OCI-LY1 (cell line): Measurements from ENCODE around the gene RAB10.

Experiments
- H2AFZ ChIP-seq: fragments of 200-600 bp; sonication (generic), shearing (Covaris generic); 2 replicates; pipeline ENCODE4 v1.6.0; 2014; ENCODE audit warnings: antibody characterized with exemption, mild to moderate bottlenecking, low read length
- H3F3A ChIP-seq: fragments of 200-600 bp; sonication (generic), shearing (Covaris generic); 2 replicates; pipeline ENCODE4 v1.6.0; 2014; ENCODE audit warnings: mild to moderate bottlenecking, antibody characterized with exemption, low read length, moderate library complexity; ENCODE audit not compliant: insufficient read depth
- H3K27ac ChIP-seq: fragments of 200-600 bp; sonication (generic); 2 replicates; pipeline ENCODE4 v1.5.1; 2014; ENCODE audit warnings: low read length, mixed run types, mild to moderate bottlenecking, low read depth; ENCODE audit not compliant: poor library complexity, severe bottlenecking
- H3K27me3 ChIP-seq: fragments of 200-600 bp; sonication (generic); 2 replicates; pipeline ENCODE4 v1.6.0; 2014; ENCODE audit warnings: antibody characterized with exemption, mild to moderate bottlenecking, low read length, moderate library complexity; ENCODE audit not compliant: insufficient read depth
- H3K36me3 ChIP-seq: fragments of 200-600 bp; sonication (generic); 2 replicates; pipeline ENCODE4 v1.6.1; 2014; ENCODE audit warnings: mild to moderate bottlenecking, antibody characterized with exemption, low read length, moderate library complexity, mixed read lengths; ENCODE audit not compliant: insufficient read depth
- H3K4me1 ChIP-seq: fragments of 200-600 bp; sonication (generic); 2 replicates; pipeline ENCODE4 v1.5.1; 2014; ENCODE audit warnings: mild to moderate bottlenecking, low read length, moderate library complexity; ENCODE audit not compliant: insufficient read depth, severe bottlenecking
- H3K4me2 ChIP-seq: fragments of 200-600 bp; sonication (generic), shearing (Covaris generic); 2 replicates; pipeline ENCODE4 v1.6.1; 2014; ENCODE audit warnings: low read length
- H3K4me3 ChIP-seq: fragments of 200-600 bp; sonication (generic); 2 replicates; pipeline ENCODE4 v1.5.1; 2014; ENCODE audit warnings: low read length, low read depth, mild to moderate bottlenecking, mixed read lengths; ENCODE audit not compliant: poor library complexity, severe bottlenecking
- H3K79me2 ChIP-seq: fragments of 200-600 bp; shearing (Covaris generic); 2 replicates; pipeline ENCODE4 v1.6.1; 2016; ENCODE audit warnings: mixed run types, low read length, mixed read lengths; ENCODE audit not compliant: insufficient read depth
- H3K9ac ChIP-seq: fragments of 200-600 bp; sonication (generic), shearing (Covaris generic); 2 replicates; pipeline ENCODE4 v1.6.1; 2014; ENCODE audit warnings: mild to moderate bottlenecking, low read length, mixed read lengths
- H3K9me2 ChIP-seq: fragments of 200-600 bp; sonication (generic), shearing (Covaris generic); 2 replicates; pipeline ENCODE4 v1.6.1; 2014; ENCODE audit warnings: low read depth, mild to moderate bottlenecking, low read length, mixed read lengths
- H3K9me3 ChIP-seq: fragments of 200-600 bp; shearing (Covaris generic); 2 replicates; pipeline ENCODE4 v1.6.1; 2014; ENCODE audit warnings: low read length, mixed read lengths
- H4K20me1 ChIP-seq: fragments of 200-600 bp; sonication (generic), shearing (Covaris generic); 2 replicates; pipeline ENCODE4 v1.6.0; 2016; ENCODE audit warnings: mild to moderate bottlenecking, low read length; ENCODE audit not compliant: insufficient read depth
- EZH2 ChIP-seq: fragments of 200-600 bp; sonication (generic), shearing (Covaris generic); IDR thresholded peaks from 2 replicates; pipeline ENCODE4 v1.8.0; 2017; ENCODE audit warnings: borderline replicate concordance, mixed run types, mild to moderate bottlenecking, antibody characterized with exemption, low read length, moderate library complexity, mixed read lengths
- TF ChIP-seq, protein P1 (sequence below): fragments of 200-600 bp; sonication (generic), shearing (Covaris generic); IDR thresholded peaks from 2 replicates; pipeline ENCODE4 v1.5.1; 2017; ENCODE audit warnings: mild to moderate bottlenecking, antibody characterized with exemption, low read length, moderate library complexity, mixed read lengths

The RAB10 gene

DNA sequence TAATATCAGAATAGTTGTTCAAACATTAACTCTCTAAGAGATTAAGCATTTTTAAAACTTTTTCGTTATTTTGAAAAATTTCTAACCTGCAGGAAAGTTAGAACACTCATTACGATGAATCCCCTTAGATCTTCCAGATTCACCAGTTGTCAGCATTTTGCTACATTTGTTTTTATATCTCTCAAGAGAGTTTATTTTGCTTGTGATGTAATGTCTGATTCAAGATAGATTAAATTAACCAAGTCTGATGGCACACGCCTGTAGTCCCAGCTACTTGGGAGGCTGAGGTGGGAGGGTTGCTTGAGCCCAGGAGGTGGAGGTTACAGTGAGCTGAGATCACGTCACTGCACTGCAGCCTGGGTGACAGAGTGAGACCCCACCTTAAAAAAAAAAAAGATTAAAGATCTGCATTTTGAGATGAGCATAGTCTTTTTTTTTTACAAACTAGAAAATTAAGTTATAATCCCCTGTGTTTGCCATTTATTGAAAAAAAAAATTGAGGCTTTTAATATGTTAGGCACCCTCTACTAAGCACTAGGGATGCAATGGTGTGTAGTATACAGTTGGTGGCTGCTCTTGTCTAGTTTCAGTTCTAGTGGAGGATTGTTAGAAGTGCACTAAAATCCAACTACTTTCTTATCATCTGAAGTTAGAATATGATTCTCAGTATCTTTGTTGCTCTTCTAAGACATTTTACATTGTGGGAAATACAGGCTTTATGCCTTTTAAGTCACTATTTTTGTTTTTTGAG, 20.9 kb downstream of the RAB10 start:
- no peak overlapping the region for H3K27ac ChIP-seq
- TF ChIP-seq EZH2 = no peak
- TF ChIP-seq, protein P1, sequence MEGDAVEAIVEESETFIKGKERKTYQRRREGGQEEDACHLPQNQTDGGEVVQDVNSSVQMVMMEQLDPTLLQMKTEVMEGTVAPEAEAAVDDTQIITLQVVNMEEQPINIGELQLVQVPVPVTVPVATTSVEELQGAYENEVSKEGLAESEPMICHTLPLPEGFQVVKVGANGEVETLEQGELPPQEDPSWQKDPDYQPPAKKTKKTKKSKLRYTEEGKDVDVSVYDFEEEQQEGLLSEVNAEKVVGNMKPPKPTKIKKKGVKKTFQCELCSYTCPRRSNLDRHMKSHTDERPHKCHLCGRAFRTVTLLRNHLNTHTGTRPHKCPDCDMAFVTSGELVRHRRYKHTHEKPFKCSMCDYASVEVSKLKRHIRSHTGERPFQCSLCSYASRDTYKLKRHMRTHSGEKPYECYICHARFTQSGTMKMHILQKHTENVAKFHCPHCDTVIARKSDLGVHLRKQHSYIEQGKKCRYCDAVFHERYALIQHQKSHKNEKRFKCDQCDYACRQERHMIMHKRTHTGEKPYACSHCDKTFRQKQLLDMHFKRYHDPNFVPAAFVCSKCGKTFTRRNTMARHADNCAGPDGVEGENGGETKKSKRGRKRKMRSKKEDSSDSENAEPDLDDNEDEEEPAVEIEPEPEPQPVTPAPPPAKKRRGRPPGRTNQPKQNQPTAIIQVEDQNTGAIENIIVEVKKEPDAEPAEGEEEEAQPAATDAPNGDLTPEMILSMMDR = no peak
- H3K9me2 ChIP-seq = no peaks in the 10 kb centered on the region
- H3K9ac ChIP-seq = no peak overlapping the region
- H3K4me3 ChIP-seq = no peak overlapping the region
- no peaks in the 10 kb centered on the region for H3K4me1 ChIP-seq
- H3K4me2 ChIP-seq = no peak overlapping the region
- peaks cover 18% of the 10 kb centered on the region for H3K36me3 ChIP-seq
- H3K79me2 ChIP-seq = peaks cover 96% of the 10 kb centered on the region
- H3K27me3 ChIP-seq = no peaks in the 10 kb centered on the region
- no peaks in the 10 kb centered on the region for H4K20me1 ChIP-seq
- no peak overlapping the region for H2AFZ ChIP-seq
- 0 out of 2 replicates have a peak, but pooled peaks cover 2% of the 10 kb centered on the region for H3K9me3 ChIP-seq
- H3F3A ChIP-seq = no peaks in the 10 kb centered on the region

DNA sequence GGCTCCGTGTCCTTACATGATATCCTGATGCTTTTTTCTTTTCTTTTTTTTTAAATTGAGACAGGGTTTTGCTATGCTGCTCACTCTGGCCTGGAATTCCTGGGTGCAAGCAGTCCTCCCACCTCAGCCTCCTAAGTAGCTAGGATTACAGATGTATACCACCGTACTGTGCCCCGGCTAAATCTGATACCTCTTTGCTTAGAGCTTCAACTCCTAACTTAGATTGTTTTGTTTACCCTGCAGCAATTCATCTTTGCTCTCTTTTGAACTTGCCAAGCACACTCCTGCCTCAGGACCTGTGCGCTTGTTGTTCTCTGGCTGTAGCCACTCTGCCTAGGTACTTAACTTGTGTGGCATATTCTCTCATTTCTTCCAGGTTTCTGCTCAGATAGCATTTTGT, 24.5 kb downstream of the RAB10 start:
- TF ChIP-seq EZH2 = no peak
- TF ChIP-seq, protein P1 = no peak
- no peaks in the 10 kb centered on the region for H3K9me2 ChIP-seq
- no peaks in the 10 kb centered on the region for H3K4me1 ChIP-seq
- H3K36me3 ChIP-seq = peaks cover 10% of the 10 kb centered on the region
- H3K9ac ChIP-seq = no peak overlapping the region
- no peak overlapping the region for H3K27ac ChIP-seq
- no peak overlapping the region for H3K4me2 ChIP-seq
- H4K20me1 ChIP-seq = no peaks in the 10 kb centered on the region
- no peaks in the 10 kb centered on the region for H3K27me3 ChIP-seq
- no peaks in the 10 kb centered on the region for H3K9me3 ChIP-seq
- no peaks in the 10 kb centered on the region for H3F3A ChIP-seq
- H3K79me2 ChIP-seq = peaks cover 84% of the 10 kb centered on the region
- H3K4me3 ChIP-seq = no peak overlapping the region
- no peak overlapping the region for H2AFZ ChIP-seq

DNA sequence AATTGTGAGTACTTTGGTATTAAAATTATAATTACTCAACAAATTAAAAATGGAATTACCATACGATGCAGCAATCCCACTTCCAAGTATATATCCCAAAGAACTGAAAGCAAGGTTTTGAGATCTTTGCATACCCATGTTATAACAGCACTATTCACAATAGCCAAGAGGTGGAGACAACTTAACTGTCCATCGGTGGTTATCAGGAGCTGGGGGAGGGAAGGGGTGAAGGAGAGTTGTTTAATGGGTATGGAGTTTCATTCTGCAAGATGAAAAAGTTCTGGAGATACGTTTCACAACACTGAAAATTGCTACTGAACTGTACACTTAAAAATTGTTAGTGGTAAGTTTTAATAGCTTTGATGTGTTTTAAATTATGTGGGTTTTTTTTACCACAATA, 25.7 kb downstream of the RAB10 start:
- no peak for TF ChIP-seq EZH2
- Histone ChIP-seq H3K9ac (no peak overlapping the region), H3K4me1 (no peaks in the 10 kb centered on the region), H3F3A (no peaks in the 10 kb centered on the region), H3K9me2 (no peaks in the 10 kb centered on the region), H3K27me3 (no peaks in the 10 kb centered on the region), H3K27ac (no peak overlapping the region), H3K79me2 (peaks cover 82% of the 10 kb centered on the region), H3K9me3 (no peaks in the 10 kb centered on the region), H2AFZ (no peak overlapping the region), H3K4me3 (no peak overlapping the region), H3K4me2 (no peak overlapping the region), H4K20me1 (no peaks in the 10 kb centered on the region), H3K36me3 (peaks cover 18% of the 10 kb centered on the region)

DNA sequence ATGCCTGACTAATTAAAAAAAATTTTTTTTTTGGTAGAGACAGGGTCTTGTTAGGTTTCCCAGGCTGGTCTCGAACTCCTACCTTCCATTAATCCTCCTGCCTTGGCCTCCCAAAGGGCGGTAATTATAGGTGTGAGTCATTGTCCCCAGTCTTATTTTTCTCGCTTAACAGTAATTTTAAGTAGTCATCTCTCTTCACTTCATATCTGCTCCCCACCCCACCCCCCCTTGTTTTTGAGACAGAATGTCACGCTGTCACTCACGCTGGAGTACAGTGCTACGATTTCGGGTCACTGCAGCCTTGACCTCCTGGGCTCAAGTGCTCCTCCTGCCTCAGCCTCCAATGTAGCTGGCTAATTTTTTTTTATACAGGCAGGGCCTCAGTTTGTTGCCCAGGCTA, 27.7 kb downstream of the RAB10 start:
- no peaks in the 10 kb centered on the region for H4K20me1 ChIP-seq
- TF ChIP-seq, protein P1 = no peak
- no peak for TF ChIP-seq EZH2
- H3K79me2 ChIP-seq = peaks cover 75% of the 10 kb centered on the region
- H3K9ac ChIP-seq = no peak overlapping the region
- no peak overlapping the region for H2AFZ ChIP-seq
- H3K27ac ChIP-seq = no peak overlapping the region
- H3K4me3 ChIP-seq = no peak overlapping the region
- H3K9me3 ChIP-seq = no peaks in the 10 kb centered on the region
- H3K36me3 ChIP-seq = peaks cover 18% of the 10 kb centered on the region
- H3K27me3 ChIP-seq = no peaks in the 10 kb centered on the region
- H3K9me2 ChIP-seq = no peaks in the 10 kb centered on the region
- H3F3A ChIP-seq = no peaks in the 10 kb centered on the region
- no peak overlapping the region for H3K4me2 ChIP-seq
- H3K4me1 ChIP-seq = no peaks in the 10 kb centered on the region
